ENCODE measurements around the gene SCFD2.

The SCFD2 gene

DNA sequence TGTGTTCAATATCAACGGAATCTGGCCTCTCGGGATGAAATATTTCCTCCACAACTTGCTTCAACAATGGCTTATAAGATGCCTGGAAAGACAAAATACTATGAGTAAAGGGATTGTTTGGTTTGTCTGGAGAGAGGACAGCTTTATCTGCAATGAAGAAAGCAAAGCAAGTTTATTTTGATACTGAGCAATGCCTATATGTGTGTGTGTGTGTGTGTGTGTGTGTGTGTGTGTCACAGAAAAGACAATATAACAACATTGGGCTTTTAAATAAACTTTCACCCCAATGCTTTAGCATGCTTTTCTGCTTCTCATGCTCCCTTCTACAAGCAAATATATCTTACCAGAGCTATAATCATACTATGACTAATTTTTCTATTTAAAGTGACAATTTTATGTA lies 458.4 kb downstream of the SCFD2 start:
- in situ Hi-C loops (cut with MboI; ENCODE audit: low sequenced_read_pairs) = no loop called here

DNA sequence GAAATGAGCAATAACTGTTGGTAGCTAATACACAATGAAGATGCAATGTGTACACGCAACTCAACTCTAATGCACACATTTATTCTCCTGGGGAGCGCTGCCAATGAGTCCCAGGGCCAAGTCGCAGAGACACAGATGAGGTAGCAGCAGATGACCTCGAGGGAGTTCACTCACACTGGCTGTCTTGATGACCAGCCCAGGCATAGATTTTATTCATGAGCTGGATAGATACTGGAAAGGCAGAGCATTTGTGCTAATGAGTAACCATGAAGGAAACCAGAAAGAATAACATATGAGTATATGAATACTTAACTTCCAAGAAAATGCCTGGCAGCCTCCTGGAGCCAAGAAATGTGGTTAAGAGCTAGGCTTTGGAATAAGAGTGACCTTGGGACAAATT lies 461.4 kb downstream of the SCFD2 start:
- in situ Hi-C loops (cut with MboI; ENCODE audit: low sequenced_read_pairs) = no loop called here

DNA sequence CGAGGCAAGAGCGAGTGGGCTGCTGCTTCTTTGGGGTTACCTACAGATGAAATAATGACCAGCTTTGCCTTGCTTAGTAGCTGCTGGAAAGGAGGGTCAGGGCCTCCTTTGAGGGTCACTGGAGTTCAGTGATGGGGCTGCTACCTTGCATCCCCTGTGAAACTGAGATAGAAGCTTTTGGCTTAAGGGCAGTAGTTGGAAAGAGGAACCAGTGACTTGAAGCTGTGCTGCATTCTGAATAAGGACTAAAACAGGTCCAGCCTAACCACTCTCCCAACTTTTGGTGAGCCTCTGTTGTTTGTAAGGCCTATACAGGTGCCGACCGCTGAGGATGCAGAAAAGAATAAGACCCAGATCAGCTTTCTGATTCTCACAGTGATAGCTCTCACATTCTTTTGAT lies 462.6 kb downstream of the SCFD2 start:
- in situ Hi-C loops (cut with MboI; ENCODE audit: low sequenced_read_pairs) = no loop called here

DNA sequence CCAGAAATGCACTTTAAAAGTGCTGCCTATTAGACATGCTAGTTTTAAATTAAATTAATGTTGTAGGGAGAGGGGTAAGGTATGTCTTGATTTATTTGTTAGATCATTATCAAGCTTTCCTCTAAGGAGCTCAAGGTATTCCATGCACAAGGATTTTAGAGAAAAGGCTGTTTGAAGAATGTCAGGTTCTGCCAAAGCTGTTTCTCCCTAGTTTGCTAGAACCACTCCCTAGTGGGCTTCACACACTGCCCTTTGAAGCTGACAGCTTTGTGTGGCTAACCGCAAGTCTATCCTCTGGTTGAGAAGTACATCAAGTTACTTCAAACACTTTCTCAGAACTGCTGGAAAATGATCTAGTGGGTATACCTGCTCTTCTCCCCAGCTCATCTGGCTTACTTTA lies 471.4 kb downstream of the SCFD2 start:
- in situ Hi-C loops (cut with MboI; ENCODE audit: low sequenced_read_pairs) = no loop called here

DNA sequence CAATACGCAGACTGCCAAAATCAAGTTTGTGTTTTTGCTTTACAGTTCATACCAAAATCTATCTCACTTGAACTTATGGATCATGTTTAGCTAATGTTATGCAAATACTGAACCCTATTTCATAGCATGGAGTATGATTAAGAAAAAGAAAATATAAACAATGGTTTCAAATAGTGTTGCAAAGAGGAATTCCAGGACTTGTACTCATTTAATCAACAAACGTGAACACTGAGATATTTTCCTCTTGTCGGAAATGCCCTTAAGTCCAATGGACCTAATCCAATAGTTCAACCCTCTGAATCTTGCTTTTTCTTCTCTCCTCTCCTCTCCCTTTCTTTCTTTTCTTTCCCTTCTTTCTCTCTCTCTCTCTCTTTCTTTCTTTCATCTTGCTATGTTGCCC lies 473.0 kb downstream of the SCFD2 start:
- in situ Hi-C loops (cut with MboI; ENCODE audit: low sequenced_read_pairs) = no loop called here

DNA sequence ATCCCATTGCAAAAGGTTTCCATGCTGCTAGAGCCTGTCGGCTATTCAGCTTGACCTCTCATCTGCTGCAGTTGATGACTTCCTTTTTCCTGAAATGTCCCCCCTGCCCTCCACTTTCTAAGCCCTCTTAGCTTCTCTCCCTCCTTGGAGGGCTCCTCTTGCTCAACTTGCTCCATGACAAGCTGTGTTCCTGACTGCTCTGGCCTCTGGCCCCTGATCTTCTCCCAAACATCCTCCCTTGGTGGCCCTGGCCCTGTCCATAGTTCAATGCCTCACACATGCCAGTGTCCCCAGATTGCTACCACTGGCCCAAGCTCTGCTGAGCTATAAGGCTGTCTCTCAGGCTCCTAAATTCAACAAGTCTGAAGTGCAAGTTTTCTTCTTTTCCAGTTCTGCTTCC lies 474.1 kb downstream of the SCFD2 start:
- in situ Hi-C loops (cut with MboI; ENCODE audit: low sequenced_read_pairs) = no loop called here

DNA sequence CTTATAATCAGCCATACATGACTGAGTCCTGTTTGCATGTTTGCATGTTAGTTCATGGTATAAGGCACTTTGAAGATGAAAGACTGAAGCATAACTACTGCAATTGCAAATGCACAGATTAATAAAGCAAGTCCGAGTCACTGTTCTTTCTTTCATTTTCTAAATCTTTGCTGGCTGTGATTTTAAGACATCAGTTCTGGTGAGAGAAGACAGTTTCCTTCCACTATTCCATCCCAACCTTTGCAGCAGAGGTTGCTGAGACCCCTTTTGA lies 475.4 kb downstream of the SCFD2 start:
- in situ Hi-C loops (cut with MboI; ENCODE audit: low sequenced_read_pairs) = no loop called here

DNA sequence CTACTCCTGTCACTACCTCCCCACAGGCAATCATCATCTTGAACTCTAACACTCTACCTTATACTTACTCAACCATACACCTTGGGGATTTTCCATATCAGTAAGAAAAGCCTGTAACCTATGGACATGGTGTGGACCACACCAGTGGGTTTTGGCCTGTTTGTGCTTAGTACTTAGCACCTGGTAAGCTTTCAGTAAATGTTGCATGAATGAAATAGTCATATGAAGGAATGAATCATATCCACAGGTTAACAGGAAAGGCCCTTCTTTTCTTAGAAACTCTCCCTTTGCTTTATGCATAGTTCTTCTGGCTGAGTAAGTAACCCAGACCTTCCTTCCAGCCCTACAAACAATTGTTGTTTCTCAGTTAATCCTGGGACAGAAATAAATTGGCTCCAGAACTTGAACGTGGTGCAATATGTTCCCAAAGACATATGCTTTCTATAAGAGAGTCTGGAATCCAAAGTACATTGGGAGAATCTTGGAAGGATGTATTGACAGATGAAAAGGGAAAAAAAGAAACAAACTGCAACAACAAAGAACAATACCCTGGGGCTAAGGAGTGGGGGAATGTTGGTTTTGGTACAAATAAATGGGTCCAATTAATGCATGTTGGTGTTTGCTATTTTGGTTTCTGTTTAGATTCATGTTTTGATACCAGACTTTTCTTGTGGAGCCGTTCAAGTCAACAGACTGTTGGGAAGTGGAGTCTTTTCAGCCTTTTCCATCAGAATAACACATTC lies 475.9 kb downstream of the SCFD2 start:
- in situ Hi-C loops (cut with MboI; ENCODE audit: low sequenced_read_pairs) = no loop called here

DNA sequence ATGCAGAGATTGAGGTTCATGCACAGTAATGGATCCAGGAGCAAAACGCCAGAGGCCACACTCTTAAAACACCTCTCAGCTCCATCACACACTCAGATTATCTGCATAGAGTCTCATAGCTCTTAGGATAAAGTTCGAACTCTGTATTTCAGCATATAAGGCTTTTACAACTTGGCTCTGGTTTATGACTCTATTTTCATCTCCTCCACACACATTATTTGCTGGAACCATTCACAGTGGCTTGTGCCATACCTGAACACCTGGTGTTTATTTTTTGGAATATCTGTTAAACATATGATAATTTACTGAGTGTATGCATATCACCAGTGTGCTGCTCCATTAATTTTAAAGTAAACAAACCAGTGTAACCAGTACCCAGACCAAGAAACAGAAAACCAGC lies 476.5 kb downstream of the SCFD2 start:
- in situ Hi-C loops (cut with MboI; ENCODE audit: low sequenced_read_pairs) = no loop called here

DNA sequence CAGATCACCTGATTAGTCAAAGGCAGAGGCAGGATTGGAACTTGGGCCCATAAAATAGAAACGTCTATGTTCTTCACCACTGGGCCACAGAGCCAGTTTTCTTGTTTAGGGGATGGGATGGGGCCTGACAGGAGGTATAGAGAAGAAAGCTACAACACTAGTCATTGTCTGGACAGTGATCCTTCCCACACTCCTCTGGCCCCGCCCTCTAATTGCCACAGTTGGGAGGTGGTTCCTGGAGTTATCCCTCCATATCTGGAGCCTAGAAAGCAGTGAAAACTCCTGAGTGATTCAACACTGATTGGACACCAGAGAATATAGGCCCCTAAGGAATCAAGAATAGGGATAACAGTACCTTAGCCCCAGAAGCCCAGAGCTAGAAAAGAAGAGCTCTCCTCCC lies 480.9 kb downstream of the SCFD2 start:
- in situ Hi-C loops (cut with MboI; ENCODE audit: low sequenced_read_pairs) = no loop called here

DNA sequence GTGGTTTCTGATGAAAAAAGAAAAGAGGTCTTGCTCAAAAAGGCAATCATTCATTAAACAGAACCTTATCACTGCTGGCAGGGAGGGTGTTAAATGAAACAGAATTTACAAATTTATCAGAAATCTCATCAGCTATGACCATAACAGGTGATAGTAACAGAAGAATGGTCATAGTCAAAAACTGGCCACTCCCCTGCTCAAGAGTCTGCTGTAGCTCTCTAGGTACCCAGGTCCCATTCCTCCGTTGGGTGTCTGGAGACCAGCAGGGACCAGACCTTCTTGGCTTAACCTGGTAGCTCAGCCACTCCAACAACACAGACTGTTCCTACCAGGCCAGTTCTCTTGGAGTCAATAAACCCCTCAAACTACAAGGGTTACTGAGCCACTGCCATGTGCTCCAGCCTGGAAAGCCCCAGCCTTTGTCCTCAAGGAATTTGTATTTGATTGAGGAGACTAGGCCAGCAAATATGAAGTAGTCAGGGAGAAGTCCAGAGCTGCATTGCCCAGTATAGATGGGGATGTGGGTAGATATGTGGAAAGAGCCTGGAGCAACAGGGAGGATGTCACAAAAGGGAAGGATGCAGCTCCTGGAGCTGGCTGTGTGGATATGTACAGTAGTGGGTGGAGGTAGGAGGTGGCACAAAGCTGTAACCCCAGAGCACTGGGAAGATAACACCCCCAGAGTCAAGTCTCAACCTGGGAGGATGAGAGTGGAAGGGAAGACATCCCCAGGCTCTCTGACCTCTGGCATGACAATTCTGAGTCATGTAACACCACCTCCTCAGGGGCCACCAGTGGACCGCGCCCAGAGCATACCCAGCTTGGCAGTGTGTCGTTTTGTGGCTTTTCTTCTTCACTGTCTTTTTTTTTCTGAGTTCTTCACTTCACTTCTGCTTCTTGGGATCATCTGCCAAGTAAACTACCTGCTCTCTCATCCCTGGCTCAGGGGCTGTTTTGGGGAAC lies 481.9 kb downstream of the SCFD2 start:
- in situ Hi-C loops (cut with MboI; ENCODE audit: low sequenced_read_pairs) = no loop called here

DNA sequence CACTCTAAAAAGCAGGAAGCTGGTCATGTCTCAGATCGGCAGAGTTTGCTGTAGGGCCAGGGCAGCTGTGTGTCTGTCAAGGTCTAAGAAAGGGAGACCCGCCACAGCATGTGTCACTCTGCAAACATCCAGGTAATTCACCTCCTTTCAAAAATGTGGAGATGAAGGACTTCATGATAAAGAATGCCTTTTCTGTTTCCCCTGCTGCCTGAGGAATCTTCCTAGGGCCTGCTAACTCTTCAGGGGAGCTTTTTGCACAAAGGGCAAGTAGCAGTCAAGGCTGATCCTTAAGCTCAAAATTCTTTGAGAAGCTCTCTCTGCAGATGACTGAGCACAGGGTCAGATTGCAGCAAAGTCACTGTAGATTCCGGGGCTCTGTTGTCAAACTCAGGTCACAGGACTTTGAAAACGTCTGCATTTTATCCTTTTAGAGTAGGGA lies 482.7 kb downstream of the SCFD2 start:
- in situ Hi-C loops (cut with MboI; ENCODE audit: low sequenced_read_pairs) = no loop called here

DNA sequence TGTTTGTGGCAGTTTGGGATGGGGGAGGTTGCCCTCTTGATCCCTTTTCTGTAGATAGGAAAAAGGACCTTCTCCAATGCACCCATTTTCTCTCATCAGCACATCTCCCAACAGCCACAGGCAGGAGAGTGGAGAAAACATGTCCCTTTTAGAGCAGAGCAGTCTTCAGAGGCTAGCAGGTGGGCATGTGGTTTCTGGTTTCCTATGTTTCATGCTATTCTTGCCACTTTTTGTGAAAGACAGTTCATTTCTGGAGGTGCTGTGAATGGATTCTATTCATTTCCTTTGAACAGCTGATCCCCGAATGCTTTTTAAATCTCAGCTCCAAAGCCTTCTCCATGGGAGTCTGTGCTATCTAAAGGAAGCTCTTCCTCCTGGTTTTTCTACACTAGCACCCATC lies 484.9 kb downstream of the SCFD2 start:
- in situ Hi-C loops (cut with MboI; ENCODE audit: low sequenced_read_pairs) = no loop called here

DNA sequence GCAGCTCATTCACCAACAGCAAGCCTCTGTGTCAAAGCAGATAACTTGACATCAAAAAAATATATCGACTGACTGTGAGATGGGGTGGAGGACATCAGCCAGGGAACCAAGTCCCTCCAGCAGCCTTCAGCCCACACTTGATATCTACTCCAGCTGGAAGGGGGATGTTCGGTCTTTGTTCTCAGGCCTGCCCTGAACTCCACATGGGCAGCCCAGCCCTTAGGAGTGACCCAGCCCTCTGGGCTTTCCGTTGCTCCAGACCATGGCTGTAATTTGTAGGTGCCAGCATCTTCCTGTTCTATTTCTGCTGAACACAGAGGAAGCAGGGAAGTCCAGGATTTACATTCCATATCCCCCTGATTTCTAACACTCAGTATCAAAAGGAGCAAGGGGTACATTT lies 486.4 kb downstream of the SCFD2 start:
- in situ Hi-C loops (cut with MboI; ENCODE audit: low sequenced_read_pairs) = no loop called here

DNA sequence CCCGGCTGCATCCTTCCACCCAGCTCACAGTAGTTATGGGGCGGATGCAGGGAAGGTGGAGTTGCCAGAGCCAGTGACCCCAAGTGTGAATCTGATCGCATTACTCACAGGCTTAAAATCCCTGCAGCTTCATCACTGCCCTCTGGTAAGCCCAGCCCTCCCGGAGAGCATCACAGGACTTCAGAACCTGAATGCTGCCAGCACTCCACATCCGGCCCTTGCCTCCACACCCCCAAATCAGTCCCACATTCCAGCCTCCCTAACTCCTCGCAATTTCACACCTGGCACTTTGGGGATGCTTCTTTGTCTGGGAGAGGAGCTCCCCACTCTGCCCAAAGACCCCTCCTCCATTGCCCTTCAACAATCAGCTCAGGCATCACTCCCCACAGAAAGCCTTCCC lies 488.2 kb downstream of the SCFD2 start:
- in situ Hi-C loops (cut with MboI; ENCODE audit: low sequenced_read_pairs) = no loop called here

DNA sequence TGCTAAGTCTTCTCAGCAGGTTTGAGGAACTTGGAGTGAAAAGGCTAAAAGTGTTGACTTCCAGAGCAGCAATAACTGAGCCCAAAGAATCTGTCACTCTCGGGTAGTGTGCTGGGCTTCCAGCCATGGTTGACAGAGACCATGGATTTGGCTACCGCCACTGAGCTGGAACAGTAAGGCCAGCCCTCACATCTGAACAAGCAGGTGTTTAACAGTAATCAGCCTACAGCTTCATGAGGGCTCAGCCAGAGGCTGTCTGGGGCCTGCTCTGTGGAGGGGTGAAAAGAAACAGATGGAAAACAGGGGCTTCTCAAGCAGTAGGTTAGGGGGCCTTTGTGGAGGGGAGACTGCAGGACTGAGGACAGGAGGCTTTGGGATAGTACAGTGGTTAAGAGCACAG lies 488.8 kb downstream of the SCFD2 start:
- in situ Hi-C loops (cut with MboI; ENCODE audit: low sequenced_read_pairs) = no loop called here

DNA sequence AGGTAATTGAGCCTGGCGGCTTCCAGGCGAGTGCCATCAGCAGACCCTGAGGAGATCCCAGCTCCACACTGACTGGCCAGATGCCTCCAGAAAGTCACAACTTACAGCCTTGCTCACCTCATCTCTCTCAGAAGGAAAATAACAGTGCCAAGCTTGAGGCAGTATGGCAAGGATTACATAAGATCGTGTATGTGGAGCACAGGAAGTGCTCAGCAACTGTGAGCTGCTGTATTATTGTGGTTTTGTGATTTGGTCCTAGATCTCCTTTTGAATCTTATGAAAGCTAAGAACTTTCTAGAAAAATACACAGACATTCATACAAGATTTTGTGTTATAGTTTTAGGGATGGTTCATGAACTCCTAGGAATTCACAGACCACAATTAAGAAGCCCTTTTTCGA lies 489.8 kb downstream of the SCFD2 start:
- in situ Hi-C loops (cut with MboI; ENCODE audit: low sequenced_read_pairs) = no loop called here

DNA sequence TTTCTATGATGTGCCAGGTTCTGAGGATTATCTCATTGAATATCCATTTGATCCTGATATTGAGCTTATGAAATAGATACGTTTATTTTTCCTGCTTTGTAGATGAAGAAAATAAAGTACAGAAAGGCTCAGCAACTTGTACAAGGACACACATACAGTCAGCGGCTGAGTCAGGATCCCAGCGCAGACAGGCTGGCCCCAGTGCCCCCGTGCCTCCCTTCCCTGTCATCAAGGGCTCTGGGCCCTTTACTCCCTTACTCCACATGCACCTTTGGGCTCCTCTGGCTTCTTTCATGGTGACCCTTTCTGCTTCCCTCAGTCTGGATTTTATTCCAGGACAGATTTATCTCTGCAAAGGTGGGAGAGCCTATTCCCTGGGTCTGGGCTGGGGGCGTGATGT lies 490.9 kb downstream of the SCFD2 start:
- in situ Hi-C loops (cut with MboI; ENCODE audit: low sequenced_read_pairs) = no loop called here

DNA sequence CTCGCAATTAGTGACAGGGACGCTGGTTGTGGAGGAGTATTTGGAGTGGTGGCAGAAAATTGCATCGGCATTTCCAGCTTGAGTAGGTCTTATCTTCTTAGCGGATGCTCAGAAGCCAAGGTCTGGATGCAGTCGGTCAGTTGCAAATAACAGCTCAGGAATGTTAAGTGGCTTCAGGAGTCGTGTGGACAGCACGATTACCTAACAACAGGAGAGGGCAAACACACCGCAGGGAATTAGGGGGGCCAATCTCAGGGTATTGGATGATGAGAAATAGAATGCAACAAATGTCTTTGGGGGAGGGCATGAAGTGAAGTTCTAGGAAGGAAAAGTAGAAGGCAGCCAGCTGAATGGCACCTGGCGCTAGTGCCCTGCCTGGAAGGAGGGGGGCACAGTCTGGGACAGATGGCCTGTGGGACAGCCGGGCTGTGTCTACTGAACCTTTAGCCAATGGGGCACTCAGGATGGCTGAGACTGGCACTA lies 492.0 kb downstream of the SCFD2 start:
- in situ Hi-C loops (cut with MboI; ENCODE audit: low sequenced_read_pairs) = no loop called here

DNA sequence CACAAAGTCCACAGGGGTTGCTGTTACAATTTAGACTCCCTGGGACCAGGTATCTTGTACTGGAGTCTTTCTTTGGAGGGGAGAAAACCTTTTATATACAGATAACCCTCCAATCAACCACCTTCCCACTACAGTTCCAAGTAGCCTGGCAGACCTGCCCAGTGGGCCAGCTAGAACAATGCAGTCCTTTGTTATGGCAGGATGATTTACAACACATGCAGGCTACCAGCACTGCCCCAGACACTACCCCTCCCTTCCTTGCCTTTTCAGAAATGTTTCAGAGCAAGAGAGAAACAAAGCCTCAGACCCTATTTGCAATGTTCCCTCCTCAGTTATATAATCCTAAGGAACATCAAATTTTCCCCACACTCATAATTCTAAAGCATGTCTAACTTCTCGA lies 492.7 kb downstream of the SCFD2 start:
- in situ Hi-C loops (cut with MboI; ENCODE audit: low sequenced_read_pairs) = no loop called here

DNA sequence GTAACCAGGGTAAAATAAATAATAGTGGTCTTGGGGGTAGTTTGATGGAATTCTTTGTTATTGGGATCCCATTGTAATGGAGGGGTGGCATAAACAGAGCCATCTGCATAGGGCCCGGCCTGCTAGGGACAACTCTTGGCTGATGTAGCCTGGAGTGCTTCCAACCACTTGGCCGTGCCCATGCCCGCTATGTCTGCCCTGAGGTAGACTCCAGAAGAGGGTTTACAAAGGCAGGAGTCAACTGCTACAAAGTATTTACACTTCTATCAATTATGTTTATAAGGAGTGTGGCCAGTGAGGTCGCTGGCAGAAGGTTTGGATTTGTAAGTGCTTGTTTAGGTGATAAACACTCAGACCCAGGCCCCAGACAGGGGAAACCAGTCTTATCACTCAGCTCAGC lies 495.6 kb downstream of the SCFD2 start:
- in situ Hi-C loops (cut with MboI; ENCODE audit: low sequenced_read_pairs) = no loop called here

DNA sequence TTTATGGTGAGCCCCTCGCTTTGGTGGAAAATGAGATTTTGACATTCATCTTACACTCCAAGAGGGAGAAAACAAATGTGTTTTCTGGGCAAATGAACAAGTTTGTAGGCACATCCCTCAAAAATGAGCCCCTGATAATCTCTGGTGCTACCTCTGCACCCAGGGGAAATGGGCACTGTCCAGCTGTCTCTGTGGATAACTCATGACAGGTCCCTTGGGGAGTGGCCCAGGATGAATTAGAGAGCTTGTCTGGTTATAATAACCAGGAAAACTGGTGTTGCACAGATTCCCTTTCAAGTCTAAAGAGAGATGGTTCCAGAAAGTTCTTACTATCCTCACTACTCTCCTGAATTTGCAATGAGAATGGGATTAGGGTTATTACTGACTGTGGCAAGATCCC lies 496.2 kb downstream of the SCFD2 start:
- in situ Hi-C loops (cut with MboI; ENCODE audit: low sequenced_read_pairs) = no loop called here
